GM12874 (cell line): ENCODE data around the gene S100A5.

Source experiments
- TF ChIP-seq, protein P1 (sequence below): IDR thresholded peaks from 2 replicates; pipeline ENCODE4 v1.5.1; 2011; ENCODE audit warnings: low read depth, mild to moderate bottlenecking, control low read depth, low read length, moderate library complexity; ENCODE audit not compliant: insufficient read depth

Gene S100A5

GRCh38 chr1:153490272-153491051, 50.3 kb downstream of the S100A5 start:
- TF ChIP-seq, protein P1, sequence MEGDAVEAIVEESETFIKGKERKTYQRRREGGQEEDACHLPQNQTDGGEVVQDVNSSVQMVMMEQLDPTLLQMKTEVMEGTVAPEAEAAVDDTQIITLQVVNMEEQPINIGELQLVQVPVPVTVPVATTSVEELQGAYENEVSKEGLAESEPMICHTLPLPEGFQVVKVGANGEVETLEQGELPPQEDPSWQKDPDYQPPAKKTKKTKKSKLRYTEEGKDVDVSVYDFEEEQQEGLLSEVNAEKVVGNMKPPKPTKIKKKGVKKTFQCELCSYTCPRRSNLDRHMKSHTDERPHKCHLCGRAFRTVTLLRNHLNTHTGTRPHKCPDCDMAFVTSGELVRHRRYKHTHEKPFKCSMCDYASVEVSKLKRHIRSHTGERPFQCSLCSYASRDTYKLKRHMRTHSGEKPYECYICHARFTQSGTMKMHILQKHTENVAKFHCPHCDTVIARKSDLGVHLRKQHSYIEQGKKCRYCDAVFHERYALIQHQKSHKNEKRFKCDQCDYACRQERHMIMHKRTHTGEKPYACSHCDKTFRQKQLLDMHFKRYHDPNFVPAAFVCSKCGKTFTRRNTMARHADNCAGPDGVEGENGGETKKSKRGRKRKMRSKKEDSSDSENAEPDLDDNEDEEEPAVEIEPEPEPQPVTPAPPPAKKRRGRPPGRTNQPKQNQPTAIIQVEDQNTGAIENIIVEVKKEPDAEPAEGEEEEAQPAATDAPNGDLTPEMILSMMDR = no peak

GRCh38 chr1:153488731-153489130, 52.0 kb downstream of the S100A5 start:
- TF ChIP-seq, protein P1 = no peak

- TF ChIP-seq, protein P1 = no peak
Measured at GRCh38 chr1:153487707-153488106, 53.0 kb downstream of the S100A5 start.
